GM18517 (cell line): ENCODE measurements around the gene RFX8.
"Not testable (repeated sequence)": the region's sequence is repeated elsewhere in the genome, so short reads cannot be mapped to it uniquely, and the experiment has no call there.

Source experiments
- ATAC-seq: cut with Tn5 transposase; IDR thresholded peaks from one replicate; pipeline ENCODE4 v1.9.1; 2021; ENCODE audit warnings: mild to moderate bottlenecking, moderate library complexity; ENCODE audit not compliant: unreplicated experiment

Gene RFX8

DNA sequence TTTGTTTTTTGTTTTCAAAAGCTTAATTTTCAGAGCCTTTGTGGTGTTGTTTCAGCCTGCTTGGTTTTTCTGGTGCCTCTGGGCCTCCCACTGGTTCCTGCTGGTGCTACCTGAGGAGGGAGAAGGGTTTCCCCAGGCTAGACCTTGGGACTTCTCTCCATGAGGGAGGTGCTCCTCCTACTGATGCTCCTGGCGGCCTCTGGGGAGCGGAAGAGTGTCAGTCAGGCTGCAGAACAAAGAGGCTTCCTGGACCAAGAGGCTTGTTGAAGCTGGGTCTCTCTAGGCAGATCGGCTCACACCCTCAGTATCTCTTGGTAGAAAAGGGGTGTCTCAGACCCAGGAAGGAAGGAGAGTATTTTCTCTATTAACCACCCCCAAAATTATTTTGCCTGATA is 32.2 kb downstream of the RFX8 start:
- ATAC-seq = no peak

DNA sequence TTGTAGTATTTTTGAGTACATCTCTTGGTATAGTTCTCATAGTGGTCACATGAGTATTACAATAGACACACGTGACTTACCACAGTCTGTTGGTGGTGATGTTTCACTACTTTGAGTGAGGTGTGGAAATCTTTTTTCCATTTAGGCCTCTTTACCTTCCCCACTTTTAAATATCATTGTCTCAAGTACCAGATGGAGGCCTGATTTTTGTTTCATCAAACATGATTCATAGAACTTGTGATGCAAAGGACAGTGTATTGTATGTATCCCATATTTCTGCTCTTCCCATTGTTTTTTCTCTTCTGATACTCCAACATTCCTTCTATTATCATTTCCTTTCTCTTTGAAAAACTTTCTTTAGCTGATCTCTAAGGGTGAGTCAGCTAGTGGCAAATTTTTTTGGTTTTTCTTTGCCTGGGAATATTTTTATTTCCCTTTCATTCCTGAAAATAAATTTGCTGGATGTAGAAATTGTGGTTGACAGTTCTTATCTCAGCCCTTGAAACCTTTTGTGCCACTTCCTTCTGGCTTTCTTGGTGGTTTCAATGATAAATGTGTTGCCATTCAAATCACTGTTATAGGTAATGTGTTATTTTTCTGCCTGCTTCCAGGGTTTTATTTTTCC is 32.8 kb downstream of the RFX8 start:
- ATAC-seq = no peak

DNA sequence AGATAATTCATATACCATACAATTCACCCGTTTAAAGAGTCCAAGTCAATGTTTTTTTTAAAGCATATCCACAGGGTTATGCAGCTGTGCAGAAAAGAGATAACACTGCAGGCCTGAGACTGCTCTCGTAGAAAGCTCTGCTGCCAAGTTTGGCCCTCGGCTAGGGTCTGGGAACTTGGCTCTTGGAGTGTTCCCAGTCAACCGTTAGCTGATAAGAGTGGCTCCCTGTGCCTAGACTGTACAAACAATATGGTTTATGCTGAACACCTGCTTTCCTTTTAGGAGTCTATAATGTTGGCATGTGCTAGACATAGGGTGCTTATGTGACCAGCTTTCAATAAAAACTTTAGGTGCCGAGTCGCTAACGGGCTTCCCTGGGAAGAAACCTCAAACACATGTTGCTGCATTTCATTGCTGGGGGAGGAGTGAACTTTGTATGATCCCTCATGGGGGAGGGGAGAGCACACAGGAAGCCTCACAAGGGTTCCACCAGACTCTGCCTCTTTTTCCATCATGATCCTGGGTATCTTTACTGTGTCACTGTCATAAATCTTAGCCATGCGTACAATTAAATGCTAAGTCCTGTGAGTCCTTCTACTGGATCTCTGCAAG is 34.7 kb downstream of the RFX8 start:
- no peak for ATAC-seq

DNA sequence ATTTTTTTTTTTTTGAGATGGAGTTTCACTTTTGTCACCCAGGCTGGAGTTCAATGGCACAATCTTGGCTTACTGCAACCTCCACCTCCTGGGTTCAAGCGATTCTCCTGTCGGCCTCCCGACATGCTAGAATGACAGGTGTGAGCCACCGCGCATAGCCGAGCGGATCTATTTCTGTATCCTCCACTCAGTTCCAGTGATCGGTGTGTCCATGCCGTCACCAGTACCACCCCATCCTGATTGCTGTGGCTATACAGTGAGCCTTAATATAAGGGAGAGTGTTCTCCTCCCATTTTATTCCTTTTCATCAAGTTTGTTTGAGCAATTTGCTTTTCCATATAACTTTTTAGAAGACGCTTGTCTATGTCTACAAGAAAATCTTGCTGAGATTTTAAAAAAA is 35.2 kb downstream of the RFX8 start:
- ATAC-seq = no peak

- ATAC-seq = not testable (repeated sequence)
These were observed 36.4 kb downstream of the RFX8 start for GRCh38 chr2:101438555-101438954.

DNA sequence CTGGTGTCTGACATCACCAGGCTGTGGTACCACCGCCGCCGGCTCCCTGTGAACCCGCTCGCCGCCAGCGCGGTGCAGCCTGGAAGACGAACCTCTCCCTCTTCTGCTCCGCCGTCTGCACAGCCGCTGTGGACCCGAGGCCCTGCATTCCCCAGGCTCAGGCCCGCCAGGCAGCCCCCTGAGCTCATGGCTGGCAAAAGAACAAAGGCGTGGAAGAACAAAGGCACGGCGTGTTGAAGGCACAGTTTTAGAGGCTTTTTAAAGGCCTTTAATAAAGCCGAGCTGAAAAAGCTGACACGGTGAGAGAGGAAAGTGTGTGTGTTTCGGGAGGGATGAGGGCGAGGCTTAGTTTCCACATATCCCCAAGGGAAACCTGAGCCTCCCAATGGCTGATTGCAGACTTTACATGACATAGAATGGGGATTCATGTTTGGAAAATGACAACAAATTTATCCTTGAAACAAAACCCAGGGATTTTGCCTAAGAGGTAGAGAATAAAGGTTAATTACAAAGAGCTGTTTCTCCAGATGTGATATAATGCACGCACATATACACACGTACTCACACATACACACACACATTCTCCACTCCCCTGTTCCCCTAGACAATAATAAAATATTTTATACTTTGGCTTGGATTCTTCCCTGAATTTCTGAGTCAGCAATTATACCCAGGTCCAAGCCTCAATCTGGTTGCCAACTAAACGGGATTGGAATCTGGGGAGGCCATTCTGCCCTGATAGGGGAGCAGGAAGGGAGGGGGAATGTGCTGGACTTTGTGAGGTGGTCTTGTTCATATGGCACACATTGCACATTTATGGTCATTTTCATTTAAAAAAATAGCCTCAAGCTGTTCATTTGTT is 39.7 kb downstream of the RFX8 start:
- no peak for ATAC-seq

DNA sequence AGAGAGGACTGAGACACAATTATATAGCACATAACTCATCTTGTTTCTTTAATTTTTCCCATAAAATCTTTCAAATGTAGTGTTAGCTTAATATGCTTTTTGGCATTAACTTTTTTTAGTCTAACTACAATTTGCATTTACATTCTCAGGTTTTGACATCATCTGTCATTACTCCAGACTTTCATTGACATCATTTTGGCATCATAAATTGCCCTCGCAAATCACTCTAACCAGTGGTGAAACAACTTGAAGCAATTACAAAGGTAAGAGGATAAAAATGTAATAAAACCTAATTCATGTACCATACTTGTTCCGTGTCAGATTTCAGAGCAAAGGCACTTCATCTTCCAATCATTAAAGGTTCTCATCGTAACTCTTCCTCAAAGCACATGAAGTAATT is 41.4 kb downstream of the RFX8 start:
- ATAC-seq = no peak

- no peak for ATAC-seq
These were observed 42.3 kb downstream of the RFX8 start for GRCh38 chr2:101432411-101433181.

- ATAC-seq = no peak
These were observed 43.4 kb downstream of the RFX8 start for GRCh38 chr2:101431486-101431885.

DNA sequence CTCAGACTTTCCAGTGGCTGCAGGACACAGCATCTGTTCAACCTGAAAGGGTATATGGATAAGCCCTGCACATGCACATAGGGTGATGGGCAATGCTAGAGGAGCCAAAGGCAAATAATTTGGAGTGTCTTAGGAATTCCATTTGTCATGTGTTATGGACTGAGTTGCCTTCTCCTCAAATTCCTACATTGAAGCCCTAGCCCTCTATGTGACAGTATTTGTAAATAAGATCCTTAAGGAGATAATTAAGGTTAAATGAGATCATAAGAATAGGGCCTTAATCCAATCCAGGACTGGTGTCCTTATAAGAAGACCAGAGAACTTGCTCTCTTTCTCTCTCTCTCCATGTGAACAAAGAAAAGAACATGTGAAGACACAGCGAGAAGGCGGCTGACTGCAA is 44.8 kb downstream of the RFX8 start:
- ATAC-seq = no peak

- no peak for ATAC-seq
These were observed 45.5 kb downstream of the RFX8 start for GRCh38 chr2:101429453-101429852.

GRCh38 chr2:101428422-101429176 is 46.3 kb downstream of the RFX8 start:
- no peak for ATAC-seq

GRCh38 chr2:101427743-101428142 is 47.2 kb downstream of the RFX8 start:
- ATAC-seq = no peak

GRCh38 chr2:101427240-101427639 is 47.7 kb downstream of the RFX8 start:
- ATAC-seq = no peak

GRCh38 chr2:101426822-101427221 is 48.1 kb downstream of the RFX8 start:
- no peak for ATAC-seq

DNA sequence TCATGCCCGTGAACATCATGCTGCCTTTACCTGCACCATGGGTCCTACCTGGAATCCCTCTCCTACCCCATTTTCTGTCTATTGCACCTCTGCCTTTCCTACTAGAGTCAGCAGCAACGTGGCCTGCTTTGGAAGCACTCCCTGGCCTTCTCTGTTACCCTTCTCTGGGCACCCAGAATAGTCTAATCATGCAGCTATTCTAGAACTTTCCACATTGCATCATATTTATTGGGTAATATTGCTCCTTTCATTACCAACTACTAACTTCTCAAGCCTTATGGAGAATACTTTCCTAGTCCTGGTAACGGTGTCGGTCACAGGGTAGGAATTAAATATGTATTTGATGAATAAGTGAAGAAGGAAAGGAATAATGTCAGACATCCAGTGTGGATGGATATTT is 54.3 kb downstream of the RFX8 start:
- no peak for ATAC-seq

DNA sequence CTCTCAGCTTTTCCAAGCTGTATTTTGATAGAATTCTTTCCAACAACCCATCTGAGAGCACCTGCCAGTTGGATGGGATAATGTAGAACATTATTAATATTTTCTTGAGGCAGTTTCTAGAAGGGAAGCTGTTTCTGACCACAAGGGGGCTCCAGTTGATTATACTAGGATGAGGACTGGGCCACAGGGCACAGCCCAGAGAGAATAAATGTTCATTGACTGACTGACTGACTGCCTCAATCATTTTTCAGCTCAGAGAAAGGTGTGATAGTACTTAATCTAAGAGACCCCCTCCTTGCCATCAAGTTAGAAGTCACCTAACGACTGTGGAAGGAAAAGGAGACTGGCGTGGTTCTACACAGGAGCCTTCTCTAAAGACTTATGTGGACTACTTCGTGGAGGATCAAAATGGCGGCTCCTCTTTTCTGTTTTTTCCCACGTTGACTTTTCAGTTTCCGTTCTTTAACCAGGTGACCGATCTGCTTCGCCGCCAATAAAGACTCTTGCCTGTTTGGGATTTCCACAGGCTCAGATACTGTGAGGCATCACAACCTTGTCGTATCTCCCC is 55.7 kb downstream of the RFX8 start:
- ATAC-seq = no peak

DNA sequence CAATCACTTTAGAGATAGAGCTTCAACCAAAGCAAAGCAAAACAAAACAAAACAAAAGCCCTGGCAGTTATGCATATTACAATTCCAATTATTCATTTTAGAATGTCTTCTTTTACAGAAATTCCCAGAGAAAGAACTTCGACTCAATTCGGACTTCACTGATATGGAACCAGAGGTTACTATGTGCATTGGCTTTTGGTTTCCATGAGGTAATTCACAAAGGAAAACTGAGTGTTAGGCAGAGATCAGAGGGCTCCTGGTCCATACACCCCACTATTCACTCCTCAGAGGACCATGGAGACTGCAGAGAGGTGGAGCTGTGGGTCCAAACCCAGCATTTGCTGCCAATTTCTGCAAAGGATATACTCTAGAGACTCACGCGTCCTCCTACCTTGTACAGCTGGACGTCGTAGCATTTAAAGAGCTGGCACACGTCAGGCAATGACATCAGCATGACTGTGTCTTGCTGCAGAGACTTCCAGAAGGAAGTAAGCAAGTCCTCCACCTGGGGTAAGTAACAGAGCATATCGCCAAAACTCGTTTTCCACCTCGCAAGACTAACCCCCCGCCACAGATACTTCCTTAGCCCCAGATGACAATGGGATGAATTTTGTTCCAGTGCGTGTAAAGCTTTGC is 56.3 kb downstream of the RFX8 start:
- ATAC-seq = no peak

DNA sequence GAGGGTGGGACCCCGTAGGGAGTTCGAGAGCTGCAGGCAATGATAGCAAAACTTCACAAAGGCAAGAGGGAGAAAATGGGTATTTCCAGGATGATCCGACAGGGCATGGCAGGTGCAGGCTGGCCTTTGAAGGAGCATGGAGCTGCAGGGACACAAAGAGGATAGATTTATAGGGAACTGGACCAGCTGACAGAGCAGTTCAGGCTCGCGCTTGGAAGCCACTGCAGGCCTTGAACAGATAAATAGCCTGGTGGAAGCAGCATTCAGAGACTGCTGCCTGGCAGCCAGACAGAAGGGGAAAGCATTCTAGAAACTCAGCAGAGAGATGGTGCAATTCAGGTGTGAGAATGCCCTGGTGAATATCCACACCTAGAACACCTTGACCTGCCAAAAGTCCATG is 58.3 kb downstream of the RFX8 start:
- ATAC-seq = no peak

DNA sequence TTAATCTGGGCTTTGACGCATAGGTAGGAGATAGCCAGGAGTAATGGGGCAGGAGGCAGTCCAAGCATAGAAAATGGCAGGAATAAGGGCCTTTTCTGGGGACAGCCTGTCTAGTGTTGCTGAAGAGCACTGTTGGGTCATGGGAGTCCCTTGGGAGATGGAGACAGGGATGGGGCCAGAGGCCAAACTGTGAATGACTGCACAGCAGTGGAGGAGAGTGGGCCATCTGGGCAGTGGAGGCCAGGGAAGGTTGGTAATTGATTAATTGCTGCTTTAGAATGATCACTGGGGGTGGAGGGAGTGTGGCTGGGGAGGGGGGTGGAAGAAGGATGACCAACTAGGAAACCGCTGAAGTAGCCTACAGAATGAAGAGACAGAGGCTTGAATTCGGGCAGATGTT is 59.0 kb downstream of the RFX8 start:
- no peak for ATAC-seq
